GM21529 (cell line): ENCODE data around the gene NR1D1.

ENCODE experiments used
- ATAC-seq: cut with Tn5 transposase; IDR thresholded peaks from one replicate; pipeline ENCODE4 v1.9.1; 2021; ENCODE audit not compliant: unreplicated experiment

NR1D1 gene

DNA sequence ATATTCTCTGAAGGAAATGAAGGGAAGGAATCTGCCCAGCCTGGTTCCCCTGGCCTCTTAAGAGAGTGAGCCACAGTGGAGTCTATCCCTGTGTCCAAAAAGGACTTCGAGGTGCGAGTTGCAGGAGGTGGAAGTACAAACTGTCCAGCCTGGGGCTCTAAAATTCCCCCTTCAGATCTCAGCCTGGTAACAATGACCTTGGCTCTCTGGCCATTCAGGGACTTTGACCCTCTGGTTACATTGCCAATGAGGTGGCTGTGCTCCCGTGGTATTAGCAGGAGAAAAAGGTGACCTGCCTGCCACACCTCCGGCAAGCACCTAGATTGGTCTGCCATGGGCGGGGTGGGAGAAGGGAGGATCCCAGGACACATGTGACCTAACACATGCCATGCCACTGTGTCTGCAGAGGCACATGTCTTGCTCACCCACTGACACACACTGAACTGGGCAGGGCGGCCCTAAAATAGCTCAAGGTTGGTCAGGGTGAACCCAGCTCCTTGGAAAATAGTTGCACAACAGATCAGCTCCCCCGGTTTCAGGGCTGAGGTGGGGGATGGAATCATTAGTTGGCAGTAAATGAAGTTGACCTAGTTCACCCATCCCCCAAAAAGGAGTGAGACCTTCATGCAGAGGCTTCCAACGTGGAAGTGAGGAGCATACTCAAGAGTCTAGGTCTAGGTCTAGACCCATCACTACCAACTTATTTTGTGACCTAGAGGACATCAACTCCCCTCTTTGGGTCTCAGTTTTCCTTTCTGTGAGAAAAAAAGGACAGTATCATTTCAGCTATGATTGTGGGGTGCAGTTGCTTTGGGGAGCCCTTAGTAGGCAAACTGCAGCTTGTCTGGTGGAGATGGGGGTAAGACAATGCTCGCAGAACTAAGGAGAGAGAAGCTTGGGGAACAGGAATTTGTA is 2.2 kb downstream of the NR1D1 start:
- no peak for ATAC-seq

- no peak for ATAC-seq
Measured at GRCh38 chr17:40097087-40097486, 3.3 kb downstream of the NR1D1 start.

DNA sequence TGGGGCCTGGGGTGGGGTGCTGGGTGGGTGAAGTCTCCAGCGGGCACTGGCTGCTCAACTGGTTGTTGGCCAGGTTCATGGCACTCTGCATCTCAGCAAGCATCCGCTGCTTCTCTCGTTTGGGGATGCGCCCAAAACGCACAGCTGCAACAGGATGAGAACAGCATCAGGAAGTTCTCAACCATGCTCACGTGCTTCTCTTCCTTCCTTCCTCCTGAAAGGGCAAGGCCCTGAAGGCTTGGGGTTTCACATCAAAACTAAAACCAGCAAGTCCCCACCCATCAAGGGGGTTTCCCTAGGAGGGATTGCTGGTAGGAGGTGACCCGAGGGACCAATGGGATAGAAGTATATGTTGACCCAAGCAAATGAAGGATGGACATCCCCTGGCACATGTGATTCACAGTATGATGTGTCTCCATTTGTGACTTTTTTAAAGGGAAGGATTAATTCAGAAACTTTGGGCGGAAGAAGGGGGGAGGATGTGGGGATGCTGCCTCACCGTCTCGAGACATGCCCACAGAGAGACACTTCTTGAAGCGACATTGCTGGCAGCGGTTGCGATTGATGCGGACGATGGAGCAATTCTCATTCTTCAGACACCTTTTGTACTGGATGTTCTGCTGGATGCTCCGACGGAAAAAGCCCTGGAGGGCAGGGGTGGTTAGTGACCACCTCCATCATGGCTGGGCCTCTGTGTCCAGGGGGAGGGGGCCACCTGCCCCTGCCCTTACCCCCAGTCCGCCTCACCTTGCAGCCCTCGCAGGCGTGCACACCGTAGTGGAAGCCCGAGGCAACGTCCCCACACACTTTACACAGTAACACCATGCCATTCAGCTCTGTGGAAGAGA is 4.2 kb downstream of the NR1D1 start:
- ATAC-seq, result peak; percentile 45

GRCh38 chr17:40095351-40095943 is 4.9 kb downstream of the NR1D1 start:
- ATAC-seq, result no peak

- ATAC-seq, result no peak
Measured at GRCh38 chr17:40094874-40095273, 5.5 kb downstream of the NR1D1 start.

GRCh38 chr17:40093580-40094201 is 6.7 kb downstream of the NR1D1 start:
- ATAC-seq, result no peak

GRCh38 chr17:40093005-40093579 is 7.3 kb downstream of the NR1D1 start:
- no peak for ATAC-seq

DNA sequence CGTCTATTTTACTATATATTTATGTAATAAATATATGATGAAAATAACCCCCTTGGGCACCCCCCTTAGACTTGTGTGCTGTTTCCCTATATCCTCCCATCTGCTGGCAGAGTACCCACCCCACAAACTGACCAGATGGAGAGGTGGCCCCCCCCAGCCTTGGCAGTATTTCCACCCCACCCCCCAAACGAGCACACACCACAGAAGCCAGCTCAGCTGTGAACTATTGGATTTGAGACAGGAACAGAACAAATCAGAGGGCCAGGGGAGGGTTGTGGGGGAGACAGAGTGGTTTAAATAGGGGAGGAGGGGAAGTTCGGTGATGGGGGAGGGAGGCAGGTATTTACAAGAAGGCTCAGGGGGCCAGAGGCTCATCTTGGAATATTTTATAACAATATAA is 7.8 kb downstream of the NR1D1 start:
- ATAC-seq, result no peak

DNA sequence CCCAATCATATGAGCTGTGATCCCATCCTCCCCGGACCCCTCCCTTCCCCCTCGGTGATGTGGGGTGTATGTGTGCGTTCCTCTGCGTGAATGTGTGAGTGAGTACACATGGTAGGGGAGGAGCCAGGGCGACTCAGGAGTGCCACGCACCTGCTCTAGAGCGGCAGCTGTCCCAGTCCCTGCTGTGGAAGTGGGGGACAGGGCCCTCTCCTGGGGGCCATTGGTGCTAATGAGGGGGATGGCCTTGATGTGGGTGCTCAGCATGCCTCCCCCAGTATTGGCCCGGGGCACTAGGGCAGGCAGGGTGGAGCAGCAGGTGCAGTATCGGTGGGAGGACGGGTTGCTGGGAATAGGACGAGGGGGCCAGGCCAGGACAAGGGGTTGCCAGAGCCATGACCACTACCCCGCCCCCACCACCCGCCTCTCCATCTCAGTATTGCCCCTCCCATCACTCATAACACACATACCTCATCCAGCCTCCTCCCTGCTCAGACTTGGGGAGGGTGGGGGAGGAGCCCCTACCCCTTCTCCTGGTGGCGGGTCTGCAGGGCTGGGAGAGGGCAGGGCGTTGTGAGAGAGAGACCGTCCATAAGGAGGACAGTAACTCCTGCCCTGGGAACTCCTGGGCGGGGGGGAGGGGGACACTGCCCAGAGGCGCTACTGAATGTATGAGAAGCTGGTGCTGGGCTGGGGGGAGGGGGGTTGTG is 8.5 kb downstream of the NR1D1 start:
- ATAC-seq, result no peak

DNA sequence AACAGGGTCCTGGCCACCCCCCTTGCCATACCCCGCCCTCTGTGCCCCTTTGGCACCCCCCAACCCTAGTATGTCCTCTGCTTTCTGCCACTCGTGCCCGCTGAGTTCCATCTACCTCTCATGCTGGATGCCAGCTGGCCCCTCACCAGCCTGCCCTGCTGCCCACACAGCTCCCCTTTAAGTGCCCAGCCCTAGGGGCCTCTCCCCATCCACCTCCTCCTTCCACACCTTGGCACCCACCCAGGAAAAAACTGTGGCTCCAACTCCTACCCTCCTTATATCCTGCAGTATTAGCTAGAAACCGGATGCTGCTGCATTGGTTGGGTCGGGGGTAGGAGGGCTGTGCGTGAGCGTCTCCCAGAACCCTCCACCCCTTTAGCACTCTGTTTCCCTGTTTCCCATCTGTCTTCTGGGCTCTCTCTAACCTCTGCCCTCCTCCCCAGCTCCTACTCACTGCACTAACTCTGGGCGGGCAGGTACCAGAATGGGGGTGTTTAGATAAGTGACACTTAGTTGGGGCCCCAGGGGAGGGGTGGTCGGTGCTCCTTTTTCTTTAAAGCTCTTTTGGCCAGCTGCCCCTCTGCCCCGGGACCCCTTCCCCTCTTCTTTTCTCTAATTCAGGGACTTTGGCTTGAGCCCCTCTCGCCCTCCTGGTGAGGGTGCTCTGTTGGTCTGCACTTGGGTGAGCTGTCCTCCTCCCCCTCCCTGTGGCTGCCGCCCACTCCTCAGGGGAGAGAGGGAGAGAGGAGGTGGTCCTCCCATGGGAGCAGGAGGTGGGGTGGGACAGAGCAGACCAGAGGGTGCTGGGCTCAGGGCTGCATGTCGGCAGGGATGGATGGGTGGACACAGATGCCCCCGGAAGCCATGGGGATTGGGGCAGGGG is 9.9 kb downstream of the NR1D1 start:
- ATAC-seq, result no peak

- ATAC-seq, result no peak
Measured at GRCh38 chr17:40089077-40089895, 11.1 kb downstream of the NR1D1 start.

DNA sequence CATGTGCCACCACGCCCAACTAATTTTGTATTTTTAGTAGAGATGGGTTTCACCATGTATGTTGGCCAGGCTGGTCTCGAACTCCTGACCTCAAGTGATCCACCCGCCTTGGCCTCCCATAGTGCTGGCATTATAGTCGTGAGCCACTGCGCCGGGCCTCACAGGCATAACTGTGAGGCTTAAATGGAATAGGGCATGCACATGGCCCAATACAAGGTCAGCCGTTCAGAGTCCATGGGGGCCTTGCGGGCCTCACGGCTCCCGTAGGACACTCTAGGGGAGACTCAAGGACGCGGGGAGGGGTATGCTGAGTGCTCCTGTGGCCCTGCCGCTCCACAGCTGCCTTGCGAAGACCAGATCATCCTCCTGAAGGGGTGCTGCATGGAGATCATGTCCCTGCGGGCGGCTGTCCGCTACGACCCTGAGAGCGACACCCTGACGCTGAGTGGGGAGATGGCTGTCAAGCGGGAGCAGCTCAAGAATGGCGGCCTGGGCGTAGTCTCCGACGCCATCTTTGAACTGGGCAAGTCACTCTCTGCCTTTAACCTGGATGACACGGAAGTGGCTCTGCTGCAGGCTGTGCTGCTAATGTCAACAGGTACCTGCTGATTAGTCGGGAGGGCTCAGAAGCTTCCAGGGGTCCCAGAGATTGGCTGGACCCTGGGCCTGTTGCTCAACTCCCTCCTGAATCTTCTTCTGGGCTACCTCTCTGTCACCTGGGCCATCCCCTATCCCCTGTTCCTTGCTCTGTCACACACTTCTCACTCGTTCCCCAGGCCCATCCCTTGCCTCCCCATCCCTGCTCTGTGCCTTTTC is 12.3 kb downstream of the NR1D1 start:
- ATAC-seq, result no peak

DNA sequence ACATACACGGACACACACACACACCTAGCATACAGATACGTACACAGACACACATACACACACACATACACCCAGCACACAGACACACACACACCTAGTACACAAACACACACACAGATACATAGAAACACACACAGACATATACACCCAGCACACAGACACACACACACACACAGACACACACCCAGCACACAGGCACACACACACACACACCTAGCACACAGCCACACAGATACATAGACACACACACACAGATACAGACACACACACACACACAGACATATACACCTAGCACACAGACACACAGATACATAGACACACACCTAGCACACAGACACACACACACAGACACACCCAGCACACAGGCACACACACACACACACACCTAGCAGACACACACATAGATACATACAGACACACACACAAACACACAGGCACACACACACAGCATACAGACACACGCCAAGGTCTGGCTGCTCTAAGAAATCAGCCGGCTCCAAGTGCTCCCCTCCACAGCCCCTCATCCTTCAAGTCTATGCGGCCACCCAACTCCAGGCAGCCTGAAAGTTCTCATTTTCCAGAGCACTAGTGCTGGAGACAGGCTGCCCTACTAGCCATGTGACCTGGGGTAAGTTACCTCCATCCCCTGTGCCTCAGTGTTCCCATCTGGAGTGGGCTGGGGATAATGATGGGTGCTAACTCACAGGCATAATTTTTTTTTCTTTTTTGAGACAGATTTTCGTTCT is 13.2 kb downstream of the NR1D1 start:
- no peak for ATAC-seq

- no peak for ATAC-seq
Measured at GRCh38 chr17:40086150-40087044, 14.0 kb downstream of the NR1D1 start.

- ATAC-seq, result no peak
Measured at GRCh38 chr17:40084477-40084876, 15.9 kb downstream of the NR1D1 start.

GRCh38 chr17:40079545-40079944 is 20.8 kb downstream of the NR1D1 start:
- ATAC-seq, result no peak
